Lower lobe of right lung (tissue), 2 donors: ENCODE data around the gene C12orf42. TPM values are rescaled to one million over a fixed set of nuclear protein-coding genes. Genes with fewer than 3 reads are reported as not detected.
A peak's percentile ranks its signal among the peaks of the same experiment; 100 is the strongest.
"Not testable (repeated sequence)": the region's sequence is repeated elsewhere in the genome, so short reads cannot be mapped to it uniquely, and the experiment has no call there.

ENCODE experiments used
- ATAC-seq, 2 donors: fragments of 200-7000 bp; cut with Tn5 transposase; one replicate each; pipeline ENCODE4 v1.9.1; 2020 to 2022; ENCODE audit warnings: mild to moderate bottlenecking in 2 of 2, moderate library complexity in 2 of 2
- DNase-seq: peaks from one replicate; pipeline ENCODE4 v3.0.0-alpha.2; 2020
- H3K27ac ChIP-seq: fragments of 200-600 bp; one replicate; pipeline ENCODE4 v1.8.0; 2022
- H3K27me3 ChIP-seq: fragments of 200-600 bp; one replicate; pipeline ENCODE4 v1.8.0; 2022; ENCODE audit warnings: low read depth
- H3K36me3 ChIP-seq: fragments of 200-600 bp; one replicate; pipeline ENCODE4 v1.8.0; 2022; ENCODE audit warnings: mild to moderate bottlenecking
- H3K4me1 ChIP-seq: fragments of 200-600 bp; one replicate; pipeline ENCODE4 v1.8.0; 2022
- H3K4me3 ChIP-seq: fragments of 200-600 bp; one replicate; pipeline ENCODE4 v1.8.0; 2022; ENCODE audit warnings: mild to moderate bottlenecking
- H3K9me3 ChIP-seq: fragments of 200-600 bp; one replicate; pipeline ENCODE4 v1.8.0; 2022
- intact Hi-C: fragments of 100-400 bp; cut with DNase I; formaldehyde crosslinking; loops from one replicate; pipeline ENCODE4 v1.11.0; 2022
- total RNA-seq: library from RNA; stranded (reverse); fragmentation: NEBNext Ultra II Directional; extraction: Animal tissue kit (Norgen Biotek cat#: 25700); gene quantifications from one replicate; pipeline ENCODE4 v1.2.1, GENCODE V29; 2021
- TF ChIP-seq, protein P1 (sequence below): fragments of 200-600 bp; IDR thresholded peaks from one replicate; pipeline ENCODE4 v1.8.0; 2022; ENCODE audit warnings: antibody characterized with exemption, mild to moderate bottlenecking
- donor health status: DM: no; HTN: yes; CAD: no; lungs with severe emphysema.

Gene C12orf42
- total RNA-seq, 1 donor from 2014 or later = not detected

GRCh38 chr12:103455020-103455763 lies 40.6 kb downstream of the C12orf42 start:
- Histone ChIP-seq H3K4me3 (no peak overlapping the region), H3K4me1 (no peaks in the 10 kb centered on the region), H3K27me3 (no peaks in the 10 kb centered on the region), H3K27ac (no peak overlapping the region), H3K36me3 (no peaks in the 10 kb centered on the region), H3K9me3 (no peaks in the 10 kb centered on the region)
- intact Hi-C loops = no loop called here
- DNase-seq = no peak
- no peak for ATAC-seq
- TF ChIP-seq, protein P1, sequence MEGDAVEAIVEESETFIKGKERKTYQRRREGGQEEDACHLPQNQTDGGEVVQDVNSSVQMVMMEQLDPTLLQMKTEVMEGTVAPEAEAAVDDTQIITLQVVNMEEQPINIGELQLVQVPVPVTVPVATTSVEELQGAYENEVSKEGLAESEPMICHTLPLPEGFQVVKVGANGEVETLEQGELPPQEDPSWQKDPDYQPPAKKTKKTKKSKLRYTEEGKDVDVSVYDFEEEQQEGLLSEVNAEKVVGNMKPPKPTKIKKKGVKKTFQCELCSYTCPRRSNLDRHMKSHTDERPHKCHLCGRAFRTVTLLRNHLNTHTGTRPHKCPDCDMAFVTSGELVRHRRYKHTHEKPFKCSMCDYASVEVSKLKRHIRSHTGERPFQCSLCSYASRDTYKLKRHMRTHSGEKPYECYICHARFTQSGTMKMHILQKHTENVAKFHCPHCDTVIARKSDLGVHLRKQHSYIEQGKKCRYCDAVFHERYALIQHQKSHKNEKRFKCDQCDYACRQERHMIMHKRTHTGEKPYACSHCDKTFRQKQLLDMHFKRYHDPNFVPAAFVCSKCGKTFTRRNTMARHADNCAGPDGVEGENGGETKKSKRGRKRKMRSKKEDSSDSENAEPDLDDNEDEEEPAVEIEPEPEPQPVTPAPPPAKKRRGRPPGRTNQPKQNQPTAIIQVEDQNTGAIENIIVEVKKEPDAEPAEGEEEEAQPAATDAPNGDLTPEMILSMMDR = no peak

DNA sequence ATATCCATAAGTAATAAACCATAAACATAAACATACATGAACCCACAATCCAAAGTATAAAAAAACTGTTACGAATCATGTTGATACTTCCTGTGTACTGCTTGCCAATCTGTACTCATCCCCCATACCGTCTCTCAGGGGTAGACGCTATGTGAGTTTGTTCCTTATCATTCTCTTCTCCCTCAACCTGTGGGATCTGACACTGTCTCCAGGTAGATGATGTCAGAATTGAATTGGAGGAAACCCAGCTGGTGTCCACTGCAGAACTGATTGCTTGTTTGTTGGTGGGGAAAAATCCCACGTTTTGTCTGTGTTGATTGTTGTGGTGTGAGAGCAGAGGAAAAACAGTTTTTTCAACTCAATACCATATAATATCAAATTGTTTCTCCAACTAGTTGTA lies 50.8 kb downstream of the C12orf42 start:
- no peak overlapping the region for H3K4me3 ChIP-seq
- ATAC-seq (no peak), DNase-seq (no peak)
- H3K9me3 ChIP-seq = no peaks in the 10 kb centered on the region
- intact Hi-C loops = no loop called here
- H3K27ac ChIP-seq = no peak overlapping the region
- H3K4me1 ChIP-seq = no peaks in the 10 kb centered on the region
- H3K36me3 ChIP-seq = no peaks in the 10 kb centered on the region
- TF ChIP-seq, protein P1 = no peak
- H3K27me3 ChIP-seq = no peaks in the 10 kb centered on the region

- DNase-seq (no peak), ATAC-seq (no peak)
- intact Hi-C loops = no loop called here
These were observed 52.9 kb downstream of the C12orf42 start for GRCh38 chr12:103442822-103443221.

DNA sequence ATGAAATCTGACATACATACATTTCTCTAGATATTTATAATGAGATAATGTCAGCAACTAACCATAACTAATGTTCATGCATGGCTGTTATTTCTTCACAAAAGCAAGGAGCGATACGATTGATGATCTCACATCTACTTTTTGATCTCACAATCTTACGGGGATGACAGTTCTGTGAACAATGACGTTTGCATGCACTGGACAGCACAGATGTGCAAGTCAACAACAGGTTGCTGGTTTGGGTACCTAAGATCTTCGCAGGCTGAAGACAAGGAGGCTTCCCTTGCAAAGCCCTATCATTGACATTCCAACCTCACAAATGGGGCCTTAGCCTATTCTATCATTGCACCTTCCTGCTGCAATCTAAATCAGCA lies 53.6 kb downstream of the C12orf42 start:
- no peak for DNase-seq
- no peak overlapping the region for H3K4me3 ChIP-seq
- TF ChIP-seq, protein P1 = no peak
- intact Hi-C loops = no loop called here
- no peak overlapping the region for H3K27ac ChIP-seq
- no peaks in the 10 kb centered on the region for H3K4me1 ChIP-seq
- ATAC-seq = no peak
- H3K27me3 ChIP-seq = no peaks in the 10 kb centered on the region
- no peaks in the 10 kb centered on the region for H3K9me3 ChIP-seq
- H3K36me3 ChIP-seq = no peaks in the 10 kb centered on the region

More at GRCh38 chr12:103442822-103443221, 52.9 kb downstream of the C12orf42 start:
- TF ChIP-seq, protein P1 = no peak
- no peak overlapping the region for H3K4me3 ChIP-seq
- no peaks in the 10 kb centered on the region for H3K4me1 ChIP-seq
- no peaks in the 10 kb centered on the region for H3K36me3 ChIP-seq
- no peak overlapping the region for H3K27ac ChIP-seq
- no peaks in the 10 kb centered on the region for H3K27me3 ChIP-seq
- no peaks in the 10 kb centered on the region for H3K9me3 ChIP-seq

DNA sequence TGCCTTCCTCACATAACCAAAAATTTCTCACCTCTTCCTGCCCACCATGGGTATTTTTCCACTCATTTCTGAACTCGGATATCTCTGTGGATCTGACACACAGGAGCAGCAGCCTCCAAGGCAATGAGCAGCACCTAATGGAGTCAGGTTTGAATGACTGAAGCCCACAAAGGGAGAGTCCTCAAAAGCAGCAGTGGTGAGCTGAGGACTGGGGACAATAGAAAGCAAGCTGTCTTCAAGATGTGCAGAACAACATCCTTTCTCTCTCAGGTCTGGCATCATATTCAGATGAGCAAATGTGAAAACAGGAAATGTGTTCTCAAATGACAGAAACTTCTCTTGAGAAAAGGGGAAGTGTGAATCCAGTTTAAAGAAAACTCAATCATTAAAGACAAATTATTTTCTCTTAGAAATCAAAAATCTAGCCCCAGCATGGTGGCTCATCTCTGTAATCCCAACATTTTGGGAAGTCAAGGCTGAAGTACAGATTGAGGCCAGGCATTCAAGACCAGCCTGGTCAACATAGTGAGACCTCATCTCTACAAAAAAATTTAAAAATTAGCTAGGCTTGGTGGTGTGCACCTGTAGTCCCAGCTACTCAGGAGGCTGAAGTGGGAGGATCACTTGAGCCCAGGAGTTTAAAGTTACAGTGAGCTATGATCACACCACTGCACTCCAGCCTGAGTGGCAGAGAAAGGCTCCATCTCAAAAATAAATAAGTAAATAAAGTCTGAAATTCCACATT lies 54.2 kb downstream of the C12orf42 start:
- no peaks in the 10 kb centered on the region for H3K27me3 ChIP-seq
- intact Hi-C loops = no loop called here
- no peaks in the 10 kb centered on the region for H3K9me3 ChIP-seq
- H3K36me3 ChIP-seq = no peaks in the 10 kb centered on the region
- no peak for DNase-seq
- peak in 1 of 2 donors; percentile 45 for ATAC-seq
- H3K4me3 ChIP-seq = no peak overlapping the region
- H3K27ac ChIP-seq = no peak overlapping the region
- TF ChIP-seq, protein P1 = no peak
- no peaks in the 10 kb centered on the region for H3K4me1 ChIP-seq

- H3K9me3 ChIP-seq, DNase-seq, H3K27ac ChIP-seq, H3K27me3 ChIP-seq, ATAC-seq, intact Hi-C loops, H3K4me1 ChIP-seq, H3K4me3 ChIP-seq, H3K36me3 ChIP-seq: not testable (repeated sequence)
These were observed 61.3 kb downstream of the C12orf42 start for GRCh38 chr12:103434165-103435105.
